HepG2 (cell line): ENCODE data around the gene DCDC1. TPM values are rescaled to one million over a fixed set of nuclear protein-coding genes. Genes with fewer than 3 reads are reported as not detected.

Experiments used
- ATAC-seq: fragments of 200-7000 bp; cut with Tn5 transposase; 3 replicates; pipeline ENCODE4 v1.9.1; 2020; ENCODE audit warnings: mild to moderate bottlenecking, moderate library complexity
- BruUV-seq: library from RNA; stranded (reverse); fragments of 400-500 nt; replicated peaks from 2 replicates; lab custom pipeline; 2021; lab: Mats Ljungman, UMichigan
- CTCF ChIA-PET: fragments of 300-600 bp; formaldehyde crosslinking; extraction: SDS; loops from one replicate; lab custom pipeline; 2021; ENCODE audit warnings: low total read pairs, inconsistent platforms, low intra/inter-chr PET ratio; lab: Yijun Ruan, JAX
- POLR2A ChIA-PET: fragments of 350-600 bp; sonication (Branson Sonifier 250); formaldehyde crosslinking; loops from one replicate; lab custom pipeline; 2020; ENCODE audit warnings: antibody characterized with exemption, inconsistent platforms; lab: Yijun Ruan, JAX
- DNase-seq: peaks from one replicate; pipeline ENCODE4 v3.0.0-alpha.2; 2015; ENCODE audit warnings: low spot score
- FAIRE-seq: peaks from 3 replicates; lab custom pipeline; 2011; peaks lifted over from hg19 to GRCh38; lab: Jason Lieb, UNC
- H2AFZ ChIP-seq: one replicate; pipeline ENCODE4 v1.6.1; 2011; ENCODE audit warnings: low read length, inconsistent platforms
- H3K27ac ChIP-seq: fragments of 300-600 bp; 3 replicates; pipeline ENCODE4 v1.8.0; 2011; ENCODE audit warnings: mixed run types, mild to moderate bottlenecking, mixed read lengths, low read length, inconsistent platforms; ENCODE audit not compliant: insufficient read depth; ENCODE audit errors: extremely low read length
- H3K27me3 ChIP-seq, 2 experiments: fragments of 200-600 bp in 1 of 2; 2 replicates in 1 of 2; 3 replicates in 1 of 2; pipeline versions ENCODE4 v1.6.0 to v1.8.0; 2011; ENCODE audit warnings: low read length in 2 of 2, mild to moderate bottlenecking in 2 of 2, moderate library complexity in 2 of 2, inconsistent platforms in 1 of 2; ENCODE audit not compliant: insufficient read depth in 2 of 2, control insufficient read depth in 1 of 2
- H3K36me3 ChIP-seq, 2 experiments: fragments of 200-600 bp in 1 of 2; replicated peaks in 1 of 2; 2 replicates in 1 of 2; 3 replicates in 1 of 2; pipeline versions ENCODE4 v1.5.1 to v1.8.0; 2011; ENCODE audit warnings: low read length in 2 of 2, inconsistent platforms in 1 of 2; ENCODE audit not compliant: insufficient read depth in 2 of 2, control insufficient read depth in 1 of 2
- H3K4me1 ChIP-seq: 2 replicates; pipeline ENCODE4 v1.5.1; 2012; ENCODE audit warnings: low read length, inconsistent platforms; ENCODE audit not compliant: insufficient read depth
- H3K4me2 ChIP-seq: 2 replicates; pipeline ENCODE4 v1.6.0; 2011; ENCODE audit warnings: low read depth, low read length, inconsistent platforms
- H3K4me3 ChIP-seq, 3 experiments: fragments of 200-600 bp in 1 of 3; sonication (generic), shearing (Covaris generic) in 1 of 3; replicated peaks in 1 of 3; 2 replicates each; pipeline ENCODE4 v1.5.1; 2011 to 2016; ENCODE audit warnings: low read length in 3 of 3, inconsistent platforms in 2 of 3, low read depth in 2 of 3, mild to moderate bottlenecking in 2 of 3, control low read depth in 1 of 3, mixed read lengths in 1 of 3; ENCODE audit not compliant: insufficient read depth in 1 of 3
- H3K79me2 ChIP-seq: one replicate; pipeline ENCODE4 v1.6.1; 2011; ENCODE audit warnings: low read length, inconsistent platforms; ENCODE audit not compliant: insufficient read depth
- H3K9ac ChIP-seq: 2 replicates; pipeline ENCODE4 v1.6.0; 2011; ENCODE audit warnings: mild to moderate bottlenecking, low read depth, low read length, inconsistent platforms; ENCODE audit not compliant: insufficient read depth
- H3K9me3 ChIP-seq: 2 replicates; pipeline ENCODE4 v1.5.1; 2012; ENCODE audit warnings: mild to moderate bottlenecking, low read length
- H4K20me1 ChIP-seq: 2 replicates; pipeline ENCODE4 v1.6.0; 2011; ENCODE audit warnings: inconsistent platforms, mild to moderate bottlenecking, low read length, moderate library complexity; ENCODE audit not compliant: insufficient read depth
- EP300 ChIP-seq, 3 experiments: sonication (generic) in 1 of 3; formaldehyde crosslinking in 1 of 3; IDR thresholded peaks; 2 replicates each; pipeline versions ENCODE4 v1.5.1 to v1.6.1; 2011 to 2020; ENCODE audit warnings: low read depth in 2 of 3, low read length in 2 of 3, borderline replicate concordance in 1 of 3, improper control_type of control experiment in 1 of 3, mild to moderate bottlenecking in 1 of 3, missing genetic modification reagents in 1 of 3, moderate library complexity in 1 of 3
- GATA4 ChIP-seq: sonication (generic); IDR thresholded peaks from 2 replicates; pipeline ENCODE4 v1.6.1; 2016; ENCODE audit warnings: antibody characterized with exemption, low read depth, borderline replicate concordance
- MTF1 ChIP-seq: sonication (generic); formaldehyde crosslinking; IDR thresholded peaks from 2 replicates; pipeline ENCODE4 v1.5.0; 2020; ENCODE audit warnings: missing genetic modification reagents
- MTF2 ChIP-seq: sonication (generic); formaldehyde crosslinking; IDR thresholded peaks from 2 replicates; pipeline ENCODE4 v1.5.0; 2020; ENCODE audit warnings: missing genetic modification reagents, borderline replicate concordance
- MYC ChIP-seq: sonication (generic); formaldehyde crosslinking; IDR thresholded peaks from 2 replicates; pipeline ENCODE4 v1.9.0; 2021; ENCODE audit warnings: missing genetic modification reagents, borderline replicate concordance
- NBN ChIP-seq: fragments of 450-650 bp; conservative IDR thresholded peaks from 2 replicates; pipeline ENCODE4 v1.6.1; 2017
- RCOR2 ChIP-seq: IDR thresholded peaks from 2 replicates; pipeline ENCODE4 v1.6.1; 2016; ENCODE audit warnings: missing biosample characterization, missing genetic modification reagents
- SP2 ChIP-seq: sonication (generic); formaldehyde crosslinking; IDR thresholded peaks from 2 replicates; pipeline ENCODE4 v1.5.1; 2020; ENCODE audit warnings: mild to moderate bottlenecking, missing genetic modification reagents
- SP4 ChIP-seq: sonication (generic); formaldehyde crosslinking; IDR thresholded peaks from 2 replicates; pipeline ENCODE4 v1.8.1; 2023; ENCODE audit warnings: mild to moderate bottlenecking, missing genetic modification reagents
- TMF1 ChIP-seq: sonication (generic); formaldehyde crosslinking; IDR thresholded peaks from 2 replicates; pipeline ENCODE4 v1.8.1; 2022; ENCODE audit warnings: low read depth, missing genetic modification reagents
- ZNF224 ChIP-seq: sonication (generic); formaldehyde crosslinking; IDR thresholded peaks from 2 replicates; pipeline ENCODE4 v1.5.0; 2020; ENCODE audit warnings: mild to moderate bottlenecking, missing genetic modification reagents
- ZNF354B ChIP-seq: sonication (generic); formaldehyde crosslinking; IDR thresholded peaks from 2 replicates; pipeline ENCODE4 v1.8.0; 2022; ENCODE audit warnings: mild to moderate bottlenecking, missing genetic modification reagents
- ZNF451 ChIP-seq: sonication (generic); formaldehyde crosslinking; IDR thresholded peaks from 2 replicates; pipeline ENCODE4 v1.5.0; 2020; ENCODE audit warnings: mild to moderate bottlenecking, missing genetic modification reagents
- ZNF703 ChIP-seq: sonication (generic); formaldehyde crosslinking; IDR thresholded peaks from 2 replicates; pipeline ENCODE4 v1.5.1; 2020; ENCODE audit warnings: missing genetic modification reagents, mild to moderate bottlenecking, moderate library complexity, borderline replicate concordance
- ZNF781 ChIP-seq: sonication (generic); formaldehyde crosslinking; IDR thresholded peaks from 2 replicates; pipeline ENCODE4 v1.5.1; 2020; ENCODE audit warnings: borderline replicate concordance, mild to moderate bottlenecking, missing genetic modification reagents; ENCODE audit errors: not compliant biosample characterization
- ZNF878 ChIP-seq: sonication (generic); formaldehyde crosslinking; IDR thresholded peaks from 2 replicates; pipeline ENCODE4 v1.8.1; 2023; ENCODE audit warnings: mild to moderate bottlenecking, missing genetic modification reagents, moderate library complexity
- ZSCAN31 ChIP-seq: sonication (generic); formaldehyde crosslinking; IDR thresholded peaks from 2 replicates; pipeline ENCODE4 v1.5.0; 2020; ENCODE audit warnings: low read depth, mild to moderate bottlenecking, missing genetic modification reagents
- WGBS: methylation state at CpG from one replicate; pipeline ENCODE4 v1.1.6; 2017; ENCODE audit warnings: low lambda C conversion rate; 5-methylcytosine and 5-hydroxymethylcytosine counted together
- in situ Hi-C: cut with HindIII; loops from 2 replicates; pipeline ENCODE4 v1.10.0; 2017; ENCODE audit warnings: low pct_unique_long_range_greater_than_20kb; ENCODE audit not compliant: extremely low pct_ligation_motif_present
- intact Hi-C: fragments of 100-400 bp; cut with micrococcal nuclease; formaldehyde crosslinking; loops from one replicate; pipeline ENCODE4 v1.10.0; 2022; ENCODE audit not compliant: unreplicated experiment
- polyA plus RNA-seq, 8 experiments: library from polyadenylated mRNA; depleted of rRNA in 3 of 8; stranded (reverse) in 7 of 8; unstranded in 1 of 8; fragments of >200 nt; fragmentation: Illumina TruSeq in 4 of 8; extraction: Trizol in 4 of 8; gene quantifications; 2 replicates each; pipeline versions ENCODE4 v1.2.1 to v1.2.3, GENCODE V29; 2011 to 2016; ENCODE audit warnings: low read depth in 4 of 8, missing spikeins in 1 of 8, mixed read lengths in 1 of 8; ENCODE audit not compliant: insufficient read depth in 1 of 8
- total RNA-seq, 5 experiments: library from RNA; depleted of rRNA; stranded (reverse); fragments of >200 nt; fragmentation: Illumina TruSeq; extraction: Trizol; gene quantifications; 2 replicates each; pipeline ENCODE4 v1.2.3, GENCODE V29; 2016; ENCODE audit warnings: low read depth in 1 of 5
- TF ChIP-seq, protein P1 (sequence below): sonication (generic); formaldehyde crosslinking; conservative IDR thresholded peaks from 2 replicates; pipeline ENCODE4 v1.4.0; 2020; ENCODE audit warnings: missing genetic modification reagents
- TF ChIP-seq, protein P2 (sequence below): sonication (generic); formaldehyde crosslinking; IDR thresholded peaks from 2 replicates; pipeline ENCODE4; 2020; ENCODE audit warnings: missing genetic modification reagents, mild to moderate bottlenecking, borderline replicate concordance
- TF ChIP-seq, protein P3 (sequence below): IDR thresholded peaks from 2 replicates; pipeline ENCODE4 v1.6.1; 2016; ENCODE audit warnings: low read depth, borderline replicate concordance

DCDC1 gene
- total and polyA plus RNA-seq, 2 of the 13 experiments (the other 11 are each of a cell fraction or from before 2014, with no cell fraction given): 0.12 to 0.27 TPM

DNA sequence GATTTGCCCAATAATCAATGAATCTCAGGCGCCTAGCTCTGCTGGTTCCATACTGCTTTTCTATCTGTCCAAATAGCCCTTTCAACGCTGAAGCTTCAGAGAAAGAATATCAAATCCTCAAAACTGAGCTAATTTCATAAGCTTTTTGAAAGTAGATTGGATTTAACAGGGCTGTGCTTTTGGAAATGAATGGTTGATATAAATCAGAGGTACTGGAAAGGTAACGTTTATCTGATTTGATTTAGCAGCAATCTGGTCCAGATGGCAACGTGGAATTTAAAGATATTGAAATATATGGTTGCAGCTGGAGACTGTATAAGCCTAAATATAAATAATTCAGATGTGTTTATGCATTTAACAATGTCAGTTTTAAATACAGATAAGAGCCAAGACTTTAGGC, 553.9 kb downstream of the DCDC1 start:
- WGBS: under 1% methylated on average over 4 of the region's 4 CpGs
- ATAC-seq (no peak), DNase-seq (no peak), FAIRE-seq (no peak)
- intact Hi-C loops: no loop called here
- CTCF ChIA-PET: no interaction called here
- Histone ChIP-seq H3K27ac (no peak overlapping the region), H3K79me2 (no peaks in the 10 kb centered on the region), H3K4me3 (no peak overlapping the region), H3K27me3 (no peaks in the 10 kb centered on the region), H3K4me2 (no peak overlapping the region), H3K4me1 (no peaks in the 10 kb centered on the region), H4K20me1 (no peaks in the 10 kb centered on the region), H3K9me3 (no peaks in the 10 kb centered on the region), H3K36me3 (no peaks in the 10 kb centered on the region), H3K9ac (no peak overlapping the region), H2AFZ (no peak overlapping the region)
- POLR2A ChIA-PET: no interaction called here
- no TSS peak for BruUV-seq
- TF ChIP-seq ZNF703 (CRISPR knock-in tag) (no peak), ZSCAN31 (CRISPR knock-in tag) (no peak), TMF1 (CRISPR knock-in tag) (no peak), MYC (CRISPR knock-in tag) (no peak), ZNF781 (CRISPR knock-in tag) (no peak), EP300 (IDR thresholded peaks at IDR 0.05; ENCODE audit: low read depth in 2 of 2, low read length in 2 of 2) (no peak), EP300 (CRISPR knock-in tag; IDR thresholded peaks at IDR 0.05; ENCODE audit: borderline replicate concordance) (no peak), ZNF878 (CRISPR knock-in tag) (no peak), SP2 (CRISPR knock-in tag) (no peak), SP4 (no peak), RCOR2 (no peak), ZNF224 (CRISPR knock-in tag) (no peak), GATA4 (no peak), MTF1 (CRISPR knock-in tag) (no peak), NBN (no peak), ZNF354B (CRISPR knock-in tag) (no peak), ZNF451 (no peak), MTF2 (CRISPR knock-in tag) (no peak)
- TF ChIP-seq, protein P1, sequence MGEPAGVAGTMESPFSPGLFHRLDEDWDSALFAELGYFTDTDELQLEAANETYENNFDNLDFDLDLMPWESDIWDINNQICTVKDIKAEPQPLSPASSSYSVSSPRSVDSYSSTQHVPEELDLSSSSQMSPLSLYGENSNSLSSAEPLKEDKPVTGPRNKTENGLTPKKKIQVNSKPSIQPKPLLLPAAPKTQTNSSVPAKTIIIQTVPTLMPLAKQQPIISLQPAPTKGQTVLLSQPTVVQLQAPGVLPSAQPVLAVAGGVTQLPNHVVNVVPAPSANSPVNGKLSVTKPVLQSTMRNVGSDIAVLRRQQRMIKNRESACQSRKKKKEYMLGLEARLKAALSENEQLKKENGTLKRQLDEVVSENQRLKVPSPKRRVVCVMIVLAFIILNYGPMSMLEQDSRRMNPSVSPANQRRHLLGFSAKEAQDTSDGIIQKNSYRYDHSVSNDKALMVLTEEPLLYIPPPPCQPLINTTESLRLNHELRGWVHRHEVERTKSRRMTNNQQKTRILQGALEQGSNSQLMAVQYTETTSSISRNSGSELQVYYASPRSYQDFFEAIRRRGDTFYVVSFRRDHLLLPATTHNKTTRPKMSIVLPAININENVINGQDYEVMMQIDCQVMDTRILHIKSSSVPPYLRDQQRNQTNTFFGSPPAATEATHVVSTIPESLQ (CRISPR knock-in tag): no peak
- TF ChIP-seq, protein P2, sequence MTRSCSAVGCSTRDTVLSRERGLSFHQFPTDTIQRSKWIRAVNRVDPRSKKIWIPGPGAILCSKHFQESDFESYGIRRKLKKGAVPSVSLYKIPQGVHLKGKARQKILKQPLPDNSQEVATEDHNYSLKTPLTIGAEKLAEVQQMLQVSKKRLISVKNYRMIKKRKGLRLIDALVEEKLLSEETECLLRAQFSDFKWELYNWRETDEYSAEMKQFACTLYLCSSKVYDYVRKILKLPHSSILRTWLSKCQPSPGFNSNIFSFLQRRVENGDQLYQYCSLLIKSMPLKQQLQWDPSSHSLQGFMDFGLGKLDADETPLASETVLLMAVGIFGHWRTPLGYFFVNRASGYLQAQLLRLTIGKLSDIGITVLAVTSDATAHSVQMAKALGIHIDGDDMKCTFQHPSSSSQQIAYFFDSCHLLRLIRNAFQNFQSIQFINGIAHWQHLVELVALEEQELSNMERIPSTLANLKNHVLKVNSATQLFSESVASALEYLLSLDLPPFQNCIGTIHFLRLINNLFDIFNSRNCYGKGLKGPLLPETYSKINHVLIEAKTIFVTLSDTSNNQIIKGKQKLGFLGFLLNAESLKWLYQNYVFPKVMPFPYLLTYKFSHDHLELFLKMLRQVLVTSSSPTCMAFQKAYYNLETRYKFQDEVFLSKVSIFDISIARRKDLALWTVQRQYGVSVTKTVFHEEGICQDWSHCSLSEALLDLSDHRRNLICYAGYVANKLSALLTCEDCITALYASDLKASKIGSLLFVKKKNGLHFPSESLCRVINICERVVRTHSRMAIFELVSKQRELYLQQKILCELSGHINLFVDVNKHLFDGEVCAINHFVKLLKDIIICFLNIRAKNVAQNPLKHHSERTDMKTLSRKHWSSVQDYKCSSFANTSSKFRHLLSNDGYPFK (CRISPR knock-in tag): no peak
- TF ChIP-seq, protein P3, sequence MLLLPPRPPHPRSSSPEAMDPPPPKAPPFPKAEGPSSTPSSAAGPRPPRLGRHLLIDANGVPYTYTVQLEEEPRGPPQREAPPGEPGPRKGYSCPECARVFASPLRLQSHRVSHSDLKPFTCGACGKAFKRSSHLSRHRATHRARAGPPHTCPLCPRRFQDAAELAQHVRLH (CRISPR knock-in tag): no peak
- in situ Hi-C loops: no loop called here
